GM12878 (cell line): ENCODE results near the gene OCIAD2. TPM values are rescaled to one million over a fixed set of nuclear protein-coding genes. Genes with fewer than 3 reads are reported as not detected.

Experiments used
- ASH2L ChIP-seq: fragments of 300-600, 200-600 bp; sonication (generic); IDR thresholded peaks from 2 replicates; pipeline ENCODE4 v1.6.1; 2017; ENCODE audit warnings: low read depth, mild to moderate bottlenecking, borderline replicate concordance
- BACH1 ChIP-seq: fragments of 450-650 bp; IDR thresholded peaks from 2 replicates; pipeline ENCODE4 v1.6.1; 2017; ENCODE audit warnings: mild to moderate bottlenecking, borderline replicate concordance
- BCLAF1 ChIP-seq: fragments of 450-650 bp; IDR thresholded peaks from 2 replicates; pipeline ENCODE4 v1.6.1; 2017; ENCODE audit warnings: antibody characterized with exemption, mild to moderate bottlenecking, moderate library complexity
- BMI1 ChIP-seq: fragments of 450-650 bp; IDR thresholded peaks from 2 replicates; pipeline ENCODE4 v1.6.1; 2016; ENCODE audit warnings: mild to moderate bottlenecking, moderate library complexity, borderline replicate concordance
- CBFB ChIP-seq: IDR thresholded peaks from 2 replicates; pipeline ENCODE4 v1.6.1; 2016; ENCODE audit warnings: antibody characterized with exemption, low read depth
- E2F4 ChIP-seq: IDR thresholded peaks from 2 replicates; pipeline ENCODE4 v1.6.1; 2012; ENCODE audit warnings: low read depth, low read length, improper control_type of control experiment
- KAT2A ChIP-seq: conservative IDR thresholded peaks from 2 replicates; pipeline ENCODE4 v1.6.1; 2011; ENCODE audit warnings: low read depth, low read length; ENCODE audit not compliant: control insufficient read depth
- POLR2AphosphoS5 ChIP-seq: IDR thresholded peaks from 2 replicates; pipeline ENCODE4 v1.6.1; 2011; ENCODE audit warnings: mild to moderate bottlenecking, low read length, inconsistent platforms
- PRDM15 ChIP-seq: fragments of 450-650 bp; formaldehyde crosslinking; IDR thresholded peaks from 2 replicates; pipeline ENCODE4 v1.4.0; 2020; ENCODE audit warnings: mild to moderate bottlenecking, moderate library complexity
- SREBF2 ChIP-seq: IDR thresholded peaks from 2 replicates; pipeline ENCODE4 v1.6.1; 2012; ENCODE audit warnings: mild to moderate bottlenecking, low read length
- SUZ12 ChIP-seq: fragments of 200-600 bp; sonication (generic); IDR thresholded peaks from one replicate; pipeline ENCODE4 v1.6.1; 2018; ENCODE audit warnings: antibody characterized with exemption, mild to moderate bottlenecking; ENCODE audit not compliant: unreplicated experiment
- ZBTB33 ChIP-seq: fragments of 450-650 bp; IDR thresholded peaks from 2 replicates; pipeline ENCODE4 v1.6.1; 2017; ENCODE audit warnings: mild to moderate bottlenecking
- ZNF207 ChIP-seq: fragments of 450-650 bp; IDR thresholded peaks from 2 replicates; pipeline ENCODE4 v1.6.1; 2014; ENCODE audit warnings: antibody characterized with exemption, mild to moderate bottlenecking, borderline replicate concordance
- ZNF592 ChIP-seq: fragments of 450-650 bp; IDR thresholded peaks from 2 replicates; pipeline ENCODE4 v1.6.1; 2017; ENCODE audit warnings: mild to moderate bottlenecking, moderate library complexity
- polyA plus RNA-seq, 11 experiments: library from polyadenylated mRNA; depleted of rRNA in 4 of 11; unstranded in 6 of 11; stranded (reverse) in 5 of 11; fragments of >200 nt; fragmentation: Nextera tagmentation in 4 of 11; fragmentation: Illumina TruSeq in 1 of 11; extraction: Ambion mirVana in 4 of 11; extraction: Trizol in 1 of 11; gene quantifications; 1 replicate in 1 of 11; 2 replicates in 10 of 11; pipeline versions ENCODE4 v1.2.1 to v1.2.3, GENCODE V29; 2011 to 2016; ENCODE audit warnings: inconsistent platforms in 2 of 11, missing spikeins in 2 of 11, low read depth in 1 of 11
- total RNA-seq, 4 experiments: library from RNA; depleted of rRNA in 3 of 4; stranded (reverse); fragments of >200 nt in 3 of 4; fragmentation: Illumina TruSeq in 1 of 4; extraction: Trizol in 1 of 4; gene quantifications; 2 replicates each; pipeline versions ENCODE4 v1.2.1 to v1.2.3, GENCODE V29; 2013 to 2021

The OCIAD2 gene
- total and polyA plus RNA-seq, 10 of the 15 experiments (the other 5 are each of a cell fraction or from before 2014, with no cell fraction given): 42.4 to 140 (median 70.0) TPM

- no peak for TF ChIP-seq E2F4
- peak; percentile 67; the same call in 1 of the 2 replicates for TF ChIP-seq POLR2AphosphoS5
- 0 out of 2 replicates have a peak, but pooled peaks have one; percentile 18 for TF ChIP-seq BACH1
- TF ChIP-seq BCLAF1: no peak
- no peak for TF ChIP-seq ZNF592
- no peak for TF ChIP-seq BMI1
- no peak for TF ChIP-seq SUZ12
- no peak for TF ChIP-seq PRDM15 (CRISPR knock-in tag)
- TF ChIP-seq KAT2A: no peak
- TF ChIP-seq SREBF2: no peak
- TF ChIP-seq ASH2L: no peak
- no peak for TF ChIP-seq ZNF207
- no peak for TF ChIP-seq CBFB
- TF ChIP-seq ZBTB33: no peak
Measured at GRCh38 chr4:48906206-48907173, at the start of gene OCIAD2 (continued).
